Measurements from ENCODE around the gene GOLGA8R.
"Not testable (repeated sequence)": the region's sequence is repeated elsewhere in the genome, so short reads cannot be mapped to it uniquely, and the experiment has no call there.

The GOLGA8R gene

GRCh38 chr15:30374862-30375261 lies 39.2 kb downstream of the GOLGA8R start:
- H3K36me3 Mint-ChIP-seq (ENCODE audit: low read depth); H3K4me3 Mint-ChIP-seq; H3K27ac Mint-ChIP-seq; H3K27me3 Mint-ChIP-seq (ENCODE audit: low read depth); H3K9me3 Mint-ChIP-seq; H3K4me1 Mint-ChIP-seq (ENCODE audit: low read depth): not testable (repeated sequence)

GRCh38 chr15:30368271-30368670 lies 45.8 kb downstream of the GOLGA8R start:
- not testable (repeated sequence) for H3K4me3 Mint-ChIP-seq; H3K4me1 Mint-ChIP-seq (ENCODE audit: low read depth); H3K9me3 Mint-ChIP-seq; H3K27me3 Mint-ChIP-seq (ENCODE audit: low read depth); H3K27ac Mint-ChIP-seq; H3K36me3 Mint-ChIP-seq (ENCODE audit: low read depth)

GRCh38 chr15:30367246-30367645 lies 46.8 kb downstream of the GOLGA8R start:
- not testable (repeated sequence) for H3K36me3 Mint-ChIP-seq (ENCODE audit: low read depth); H3K27ac Mint-ChIP-seq; H3K4me3 Mint-ChIP-seq; H3K4me1 Mint-ChIP-seq (ENCODE audit: low read depth); H3K27me3 Mint-ChIP-seq (ENCODE audit: low read depth); H3K9me3 Mint-ChIP-seq

- not testable (repeated sequence) for H3K27me3 Mint-ChIP-seq (ENCODE audit: low read depth); H3K9me3 Mint-ChIP-seq; H3K4me3 Mint-ChIP-seq; H3K27ac Mint-ChIP-seq; H3K4me1 Mint-ChIP-seq (ENCODE audit: low read depth); H3K36me3 Mint-ChIP-seq (ENCODE audit: low read depth)
Measured at GRCh38 chr15:30361404-30361803, 52.7 kb downstream of the GOLGA8R start.

GRCh38 chr15:30360990-30361389 lies 53.1 kb downstream of the GOLGA8R start:
- not testable (repeated sequence) for H3K9me3 Mint-ChIP-seq; H3K4me3 Mint-ChIP-seq; H3K27ac Mint-ChIP-seq; H3K4me1 Mint-ChIP-seq (ENCODE audit: low read depth); H3K27me3 Mint-ChIP-seq (ENCODE audit: low read depth); H3K36me3 Mint-ChIP-seq (ENCODE audit: low read depth)

- H3K4me3 Mint-ChIP-seq; H3K27ac Mint-ChIP-seq; H3K27me3 Mint-ChIP-seq (ENCODE audit: low read depth); H3K4me1 Mint-ChIP-seq (ENCODE audit: low read depth); H3K9me3 Mint-ChIP-seq; H3K36me3 Mint-ChIP-seq (ENCODE audit: low read depth): not testable (repeated sequence)
Measured at GRCh38 chr15:30355043-30355442, 59.0 kb downstream of the GOLGA8R start.

All from T-helper 1 cell treated with Interleukin-12 subunit alpha and Interleukin-12 subunit beta and Interleukin-4 antibody, amounts not matched to agents 30 μg/mL and 1 μg/mL, for 36 hours (primary cell).